ENCODE results near the gene RPS4Y2. TPM values are rescaled to one million over a fixed set of nuclear protein-coding genes. Genes with fewer than 3 reads are reported as not detected.

The RPS4Y2 gene
- total RNA-seq, 1 experiment from 2014 or later: not detected

- no peak for TF ChIP-seq CTCF (IDR thresholded peaks at IDR 0.05; ENCODE audit: unreplicated experiment)
- Mint-ChIP-seq H3K36me3 (ENCODE audit: insufficient read depth, unreplicated experiment) (no peaks in the 10 kb centered on the region), H3K4me3 (ENCODE audit: unreplicated experiment) (no peak overlapping the region), H3K9me3 (ENCODE audit: unreplicated experiment) (no peaks in the 10 kb centered on the region), H3K4me1 (ENCODE audit: insufficient read depth, unreplicated experiment) (no peaks in the 10 kb centered on the region), H3K27me3 (ENCODE audit: insufficient read depth, unreplicated experiment) (no peaks in the 10 kb centered on the region), H3K27ac (ENCODE audit: low read depth, unreplicated experiment) (no peak overlapping the region)
- ChIA-PET CTCF (no interaction called here), POLR2A (no interaction called here)
- no peak for DNase-seq (ENCODE audit: unreplicated experiment)
- intact Hi-C loops (cut with micrococcal nuclease): no loop called here
- no TSS peak for BruUV-seq (replicated peaks)
Measured at GRCh38 chrY:20787076-20787475, 31.2 kb downstream of the RPS4Y2 start.

GRCh38 chrY:20798351-20799049, 42.6 kb downstream of the RPS4Y2 start:
- ChIA-PET CTCF (no interaction called here), POLR2A (no interaction called here)
- no peaks in the 10 kb centered on the region for H3K4me1 Mint-ChIP-seq (ENCODE audit: insufficient read depth, unreplicated experiment)
- no peaks in the 10 kb centered on the region for H3K9me3 Mint-ChIP-seq (ENCODE audit: unreplicated experiment)
- no peak overlapping the region for H3K27ac Mint-ChIP-seq (ENCODE audit: low read depth, unreplicated experiment)
- no peak for TF ChIP-seq CTCF (IDR thresholded peaks at IDR 0.05; ENCODE audit: unreplicated experiment)
- DNase-seq (ENCODE audit: unreplicated experiment): no peak
- no peaks in the 10 kb centered on the region for H3K36me3 Mint-ChIP-seq (ENCODE audit: insufficient read depth, unreplicated experiment)
- H3K4me3 Mint-ChIP-seq (ENCODE audit: unreplicated experiment): no peak overlapping the region
- no TSS peak for BruUV-seq (replicated peaks)
- H3K27me3 Mint-ChIP-seq (ENCODE audit: insufficient read depth, unreplicated experiment): no peaks in the 10 kb centered on the region
- intact Hi-C loops (cut with micrococcal nuclease): no loop called here

GRCh38 chrY:20802659-20803058, 46.8 kb downstream of the RPS4Y2 start:
- H3K9me3 Mint-ChIP-seq (ENCODE audit: unreplicated experiment): no peaks in the 10 kb centered on the region
- TF ChIP-seq CTCF (IDR thresholded peaks at IDR 0.05; ENCODE audit: unreplicated experiment): no peak
- ChIA-PET CTCF (no interaction called here), POLR2A (no interaction called here)
- no TSS peak for BruUV-seq (replicated peaks)
- no peak overlapping the region for H3K4me3 Mint-ChIP-seq (ENCODE audit: unreplicated experiment)
- no peaks in the 10 kb centered on the region for H3K36me3 Mint-ChIP-seq (ENCODE audit: insufficient read depth, unreplicated experiment)
- no peak overlapping the region for H3K27ac Mint-ChIP-seq (ENCODE audit: low read depth, unreplicated experiment)
- no peaks in the 10 kb centered on the region for H3K4me1 Mint-ChIP-seq (ENCODE audit: insufficient read depth, unreplicated experiment)
- H3K27me3 Mint-ChIP-seq (ENCODE audit: insufficient read depth, unreplicated experiment): no peaks in the 10 kb centered on the region
- no peak for DNase-seq (ENCODE audit: unreplicated experiment)
- intact Hi-C loops (cut with micrococcal nuclease): no loop called here

GRCh38 chrY:20806243-20806642, 50.3 kb downstream of the RPS4Y2 start:
- no peak for TF ChIP-seq CTCF (IDR thresholded peaks at IDR 0.05; ENCODE audit: unreplicated experiment)
- intact Hi-C loops (cut with micrococcal nuclease): no loop called here
- DNase-seq (ENCODE audit: unreplicated experiment): no peak
- Mint-ChIP-seq H3K9me3 (ENCODE audit: unreplicated experiment) (no peaks in the 10 kb centered on the region), H3K4me1 (ENCODE audit: insufficient read depth, unreplicated experiment) (no peaks in the 10 kb centered on the region), H3K36me3 (ENCODE audit: insufficient read depth, unreplicated experiment) (no peaks in the 10 kb centered on the region), H3K4me3 (ENCODE audit: unreplicated experiment) (no peak overlapping the region), H3K27ac (ENCODE audit: low read depth, unreplicated experiment) (no peak overlapping the region), H3K27me3 (ENCODE audit: insufficient read depth, unreplicated experiment) (no peaks in the 10 kb centered on the region)
- no TSS peak for BruUV-seq (replicated peaks)
- ChIA-PET POLR2A (no interaction called here), CTCF (no interaction called here)

All from MCF 10A (cell line).